ENCODE measurements around the gene F8. TPM values are rescaled to one million over a fixed set of nuclear protein-coding genes. Genes with fewer than 3 reads are reported as not detected.

F8 gene
- total and polyA plus RNA-seq, 9 of the 15 experiments (the other 6 are each of a cell fraction or from before 2014, with no cell fraction given), result 0.41 to 3.8 (median 0.91) TPM

DNA sequence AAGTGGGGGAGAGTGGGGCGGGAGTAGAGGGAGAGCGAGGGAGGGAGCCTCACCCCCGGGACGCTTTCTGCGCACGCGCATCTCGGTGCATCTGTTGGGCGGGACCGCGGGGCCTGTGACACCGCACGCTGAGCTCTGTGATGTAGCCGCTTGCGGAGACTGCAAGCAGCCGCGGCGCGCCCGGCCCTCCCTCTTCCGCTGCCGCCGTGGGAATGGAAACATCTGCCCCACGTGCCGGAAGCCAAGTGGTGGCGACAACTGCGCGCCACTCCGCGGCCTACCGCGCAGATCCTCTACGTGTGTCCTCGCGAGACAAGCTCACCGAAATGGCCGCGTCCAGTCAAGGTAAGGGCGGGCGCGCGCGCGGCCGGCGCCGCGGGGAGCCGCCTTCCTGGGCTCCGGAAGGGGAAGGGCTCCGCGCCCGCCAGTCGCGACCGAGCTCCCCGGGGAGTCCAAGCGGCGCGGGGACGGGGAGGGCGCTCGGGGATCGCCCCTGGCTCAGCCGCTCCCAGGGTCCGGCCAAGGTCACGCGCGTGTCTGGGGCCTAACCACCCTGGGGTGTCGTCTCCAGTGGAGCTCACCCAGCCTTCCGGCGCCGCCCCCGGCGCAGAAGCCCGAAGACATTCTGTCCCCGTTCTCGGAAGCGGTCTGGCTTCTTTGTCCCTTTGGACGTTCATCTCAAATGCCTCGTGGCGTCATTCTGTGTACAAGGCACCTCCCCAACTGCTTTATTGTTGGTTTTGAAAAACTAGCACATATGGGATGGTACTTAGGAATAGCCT lies 4.4 kb upstream of the F8 start, which contains the start of gene FUNDC2 (continued):
- TF ChIP-seq SIX5 (IDR thresholded peaks at IDR 0.05; ENCODE audit: borderline replicate concordance in 1 of 2, insufficient read depth in 1 of 2, low read depth in 1 of 2, low read length in 2 of 2) (no peak), TAF9B (IDR thresholded peaks at IDR 0.05; ENCODE audit: partially characterized antibody) (no peak), FOXM1 (IDR thresholded peaks at IDR 0.05; ENCODE audit: low read depth) (no peak), FOXM1 (CRISPR knock-in tag; IDR thresholded peaks at IDR 0.05; ENCODE audit: low read depth) (peak; percentile 41; the same call in 1 of the 2 replicates), CBX3 (IDR thresholded peaks at IDR 0.05; ENCODE audit: borderline replicate concordance in 1 of 2, low read length in 2 of 2) (0 out of 3 replicates have a peak, but pooled peaks of 1 of the 2 experiments have one; percentile 45), CTBP1 (IDR thresholded peaks at IDR 0.05; ENCODE audit: borderline replicate concordance) (peak; percentile 85), ZNF224 (CRISPR knock-in tag; IDR thresholded peaks at IDR 0.05) (no peak), HSF4 (CRISPR knock-in tag; IDR thresholded peaks at IDR 0.05; ENCODE audit: borderline replicate concordance) (no peak), DDX20 (tag; IDR thresholded peaks at IDR 0.05; ENCODE audit: low read depth) (no peak), ELF2 (CRISPR knock-in tag; IDR thresholded peaks at IDR 0.05) (no peak), CBX2 (IDR thresholded peaks at IDR 0.05; ENCODE audit: insufficient read depth, low read length, poor library complexity, severe bottlenecking) (no peak), POLR3A (IDR thresholded peaks at IDR 0.05; ENCODE audit: borderline replicate concordance, extremely low read depth, insufficient read depth, insufficient read length) (no peak), ASH1L (IDR thresholded peaks at IDR 0.05; ENCODE audit: borderline replicate concordance, low read depth, partially characterized antibody) (no peak)
- TF ChIP-seq, protein P1, sequence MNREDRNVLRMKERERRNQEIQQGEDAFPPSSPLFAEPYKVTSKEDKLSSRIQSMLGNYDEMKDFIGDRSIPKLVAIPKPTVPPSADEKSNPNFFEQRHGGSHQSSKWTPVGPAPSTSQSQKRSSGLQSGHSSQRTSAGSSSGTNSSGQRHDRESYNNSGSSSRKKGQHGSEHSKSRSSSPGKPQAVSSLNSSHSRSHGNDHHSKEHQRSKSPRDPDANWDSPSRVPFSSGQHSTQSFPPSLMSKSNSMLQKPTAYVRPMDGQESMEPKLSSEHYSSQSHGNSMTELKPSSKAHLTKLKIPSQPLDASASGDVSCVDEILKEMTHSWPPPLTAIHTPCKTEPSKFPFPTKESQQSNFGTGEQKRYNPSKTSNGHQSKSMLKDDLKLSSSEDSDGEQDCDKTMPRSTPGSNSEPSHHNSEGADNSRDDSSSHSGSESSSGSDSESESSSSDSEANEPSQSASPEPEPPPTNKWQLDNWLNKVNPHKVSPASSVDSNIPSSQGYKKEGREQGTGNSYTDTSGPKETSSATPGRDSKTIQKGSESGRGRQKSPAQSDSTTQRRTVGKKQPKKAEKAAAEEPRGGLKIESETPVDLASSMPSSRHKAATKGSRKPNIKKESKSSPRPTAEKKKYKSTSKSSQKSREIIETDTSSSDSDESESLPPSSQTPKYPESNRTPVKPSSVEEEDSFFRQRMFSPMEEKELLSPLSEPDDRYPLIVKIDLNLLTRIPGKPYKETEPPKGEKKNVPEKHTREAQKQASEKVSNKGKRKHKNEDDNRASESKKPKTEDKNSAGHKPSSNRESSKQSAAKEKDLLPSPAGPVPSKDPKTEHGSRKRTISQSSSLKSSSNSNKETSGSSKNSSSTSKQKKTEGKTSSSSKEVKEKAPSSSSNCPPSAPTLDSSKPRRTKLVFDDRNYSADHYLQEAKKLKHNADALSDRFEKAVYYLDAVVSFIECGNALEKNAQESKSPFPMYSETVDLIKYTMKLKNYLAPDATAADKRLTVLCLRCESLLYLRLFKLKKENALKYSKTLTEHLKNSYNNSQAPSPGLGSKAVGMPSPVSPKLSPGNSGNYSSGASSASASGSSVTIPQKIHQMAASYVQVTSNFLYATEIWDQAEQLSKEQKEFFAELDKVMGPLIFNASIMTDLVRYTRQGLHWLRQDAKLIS (CRISPR knock-in tag; IDR thresholded peaks at IDR 0.05), result 0 out of 2 replicates have a peak, but pooled peaks have one; percentile 48
- TF ChIP-seq, protein P2, sequence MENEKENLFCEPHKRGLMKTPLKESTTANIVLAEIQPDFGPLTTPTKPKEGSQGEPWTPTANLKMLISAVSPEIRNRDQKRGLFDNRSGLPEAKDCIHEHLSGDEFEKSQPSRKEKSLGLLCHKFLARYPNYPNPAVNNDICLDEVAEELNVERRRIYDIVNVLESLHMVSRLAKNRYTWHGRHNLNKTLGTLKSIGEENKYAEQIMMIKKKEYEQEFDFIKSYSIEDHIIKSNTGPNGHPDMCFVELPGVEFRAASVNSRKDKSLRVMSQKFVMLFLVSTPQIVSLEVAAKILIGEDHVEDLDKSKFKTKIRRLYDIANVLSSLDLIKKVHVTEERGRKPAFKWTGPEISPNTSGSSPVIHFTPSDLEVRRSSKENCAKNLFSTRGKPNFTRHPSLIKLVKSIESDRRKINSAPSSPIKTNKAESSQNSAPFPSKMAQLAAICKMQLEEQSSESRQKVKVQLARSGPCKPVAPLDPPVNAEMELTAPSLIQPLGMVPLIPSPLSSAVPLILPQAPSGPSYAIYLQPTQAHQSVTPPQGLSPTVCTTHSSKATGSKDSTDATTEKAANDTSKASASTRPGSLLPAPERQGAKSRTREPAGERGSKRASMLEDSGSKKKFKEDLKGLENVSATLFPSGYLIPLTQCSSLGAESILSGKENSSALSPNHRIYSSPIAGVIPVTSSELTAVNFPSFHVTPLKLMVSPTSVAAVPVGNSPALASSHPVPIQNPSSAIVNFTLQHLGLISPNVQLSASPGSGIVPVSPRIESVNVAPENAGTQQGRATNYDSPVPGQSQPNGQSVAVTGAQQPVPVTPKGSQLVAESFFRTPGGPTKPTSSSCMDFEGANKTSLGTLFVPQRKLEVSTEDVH (IDR thresholded peaks at IDR 0.05; ENCODE audit: low read depth, partially characterized antibody), result no peak
- TF ChIP-seq, protein P3, sequence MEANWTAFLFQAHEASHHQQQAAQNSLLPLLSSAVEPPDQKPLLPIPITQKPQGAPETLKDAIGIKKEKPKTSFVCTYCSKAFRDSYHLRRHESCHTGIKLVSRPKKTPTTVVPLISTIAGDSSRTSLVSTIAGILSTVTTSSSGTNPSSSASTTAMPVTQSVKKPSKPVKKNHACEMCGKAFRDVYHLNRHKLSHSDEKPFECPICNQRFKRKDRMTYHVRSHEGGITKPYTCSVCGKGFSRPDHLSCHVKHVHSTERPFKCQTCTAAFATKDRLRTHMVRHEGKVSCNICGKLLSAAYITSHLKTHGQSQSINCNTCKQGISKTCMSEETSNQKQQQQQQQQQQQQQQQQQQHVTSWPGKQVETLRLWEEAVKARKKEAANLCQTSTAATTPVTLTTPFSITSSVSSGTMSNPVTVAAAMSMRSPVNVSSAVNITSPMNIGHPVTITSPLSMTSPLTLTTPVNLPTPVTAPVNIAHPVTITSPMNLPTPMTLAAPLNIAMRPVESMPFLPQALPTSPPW (CRISPR knock-in tag; IDR thresholded peaks at IDR 0.05), result peak; percentile 97

Measured in K562 (cell line).